GM18867 (cell line): Measurements from ENCODE around the gene CDH23.

Experiments used
- ATAC-seq: cut with Tn5 transposase; IDR thresholded peaks from one replicate; pipeline ENCODE4 v1.9.1; 2021; ENCODE audit warnings: mild to moderate bottlenecking, moderate library complexity; ENCODE audit not compliant: unreplicated experiment

CDH23 gene

DNA sequence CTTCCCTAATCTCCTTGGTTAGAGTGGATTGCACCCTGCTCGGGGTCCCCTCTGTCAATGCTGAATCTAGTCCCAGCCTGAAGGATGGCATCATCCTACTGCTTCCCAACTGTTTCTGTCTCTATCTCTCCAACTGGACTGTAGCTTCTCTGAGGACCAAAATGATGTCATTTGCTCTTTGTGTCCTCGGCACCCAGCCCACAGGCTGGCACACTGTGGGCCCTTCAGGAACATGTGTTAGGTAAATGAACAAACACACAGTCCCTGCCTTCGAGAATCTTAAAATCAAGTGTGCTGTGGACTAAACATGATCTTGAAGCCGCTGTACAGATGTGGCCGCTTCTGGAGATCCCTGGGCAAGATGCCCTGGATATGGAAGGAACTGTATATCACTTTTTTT is 5.0 kb upstream of the CDH23 start:
- ATAC-seq = no peak

DNA sequence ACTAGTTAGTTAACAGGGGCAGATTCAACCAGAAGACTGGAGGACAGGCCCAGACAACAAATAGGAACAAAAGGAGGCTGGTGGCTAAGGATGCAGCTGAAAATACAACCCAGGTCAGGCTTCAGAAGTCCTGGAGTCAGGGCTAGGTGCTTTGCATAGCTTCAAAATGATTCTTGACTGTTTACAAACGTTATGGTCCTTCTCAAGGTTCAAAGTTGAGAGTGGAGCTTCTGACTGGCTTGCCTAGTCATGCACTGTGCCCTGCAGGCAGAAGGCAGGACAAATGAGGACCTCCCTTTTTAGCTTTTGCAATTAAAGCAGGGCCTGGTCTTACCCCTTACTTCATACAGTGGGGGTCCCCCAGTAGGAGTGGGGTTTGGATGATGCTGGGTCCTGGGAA is 4.4 kb upstream of the CDH23 start:
- ATAC-seq = no peak

- no peak for ATAC-seq
Observed at GRCh38 chr10:71392791-71393781, 3.6 kb upstream of the CDH23 start.

DNA sequence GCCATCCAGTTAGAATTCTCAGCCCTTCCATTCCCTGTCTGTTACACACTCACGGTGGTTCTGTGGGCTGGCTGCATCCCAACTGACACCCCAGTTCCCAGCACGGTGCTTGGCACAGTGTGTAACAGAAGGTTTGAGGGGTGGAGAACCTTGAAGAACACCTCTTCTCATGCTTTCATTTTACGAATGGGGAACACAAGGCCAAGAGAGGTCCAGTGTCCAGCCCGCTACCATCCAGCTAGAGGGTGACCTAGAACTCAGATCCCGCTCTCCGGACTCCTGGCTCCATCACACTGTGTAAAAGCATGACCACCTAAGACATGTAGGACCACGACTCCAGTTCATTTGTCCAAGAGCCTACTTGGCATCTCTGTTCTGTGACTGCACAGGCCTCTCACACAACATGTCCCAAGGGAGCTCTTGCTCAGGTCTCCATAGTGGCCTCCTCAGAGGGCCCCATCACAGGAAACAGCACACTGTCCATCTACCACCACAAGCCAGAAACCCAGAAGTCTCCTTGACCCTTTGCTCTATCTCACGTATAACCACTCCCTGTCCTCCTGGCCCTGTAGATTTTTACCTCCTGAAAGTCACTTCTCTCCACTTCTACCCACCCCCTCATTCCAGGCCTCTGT is 2.8 kb upstream of the CDH23 start:
- no peak for ATAC-seq

DNA sequence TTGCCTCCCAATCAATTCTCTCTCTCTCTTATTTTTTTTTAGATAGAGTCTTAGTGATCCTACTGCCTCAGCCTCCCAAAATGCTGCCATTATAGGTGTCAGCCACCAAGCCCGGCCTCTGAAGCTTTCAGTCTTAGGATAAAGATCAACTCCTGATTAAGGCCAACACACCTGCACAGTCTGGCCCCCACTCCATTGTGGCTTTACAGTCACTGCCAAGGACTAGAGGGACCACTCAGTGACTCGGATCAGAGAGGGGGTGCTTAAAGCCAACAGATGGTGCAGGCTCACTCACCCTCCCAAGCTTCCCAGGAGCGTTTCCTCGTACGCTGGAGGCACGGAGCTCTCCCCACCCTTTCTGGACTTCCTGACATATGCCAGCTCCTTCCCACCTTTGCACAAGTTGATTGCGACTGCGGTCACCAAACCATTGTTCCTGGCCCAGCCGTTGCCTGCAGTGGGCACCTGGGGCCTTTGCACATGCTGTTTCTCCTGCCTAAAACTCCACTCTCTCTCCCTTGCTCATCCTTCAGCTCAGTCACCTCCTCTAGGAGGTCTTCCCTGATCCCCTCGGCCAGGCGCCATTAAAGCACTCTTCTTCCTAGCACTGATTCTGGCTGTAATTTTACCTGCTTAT is 1.7 kb upstream of the CDH23 start:
- no peak for ATAC-seq

DNA sequence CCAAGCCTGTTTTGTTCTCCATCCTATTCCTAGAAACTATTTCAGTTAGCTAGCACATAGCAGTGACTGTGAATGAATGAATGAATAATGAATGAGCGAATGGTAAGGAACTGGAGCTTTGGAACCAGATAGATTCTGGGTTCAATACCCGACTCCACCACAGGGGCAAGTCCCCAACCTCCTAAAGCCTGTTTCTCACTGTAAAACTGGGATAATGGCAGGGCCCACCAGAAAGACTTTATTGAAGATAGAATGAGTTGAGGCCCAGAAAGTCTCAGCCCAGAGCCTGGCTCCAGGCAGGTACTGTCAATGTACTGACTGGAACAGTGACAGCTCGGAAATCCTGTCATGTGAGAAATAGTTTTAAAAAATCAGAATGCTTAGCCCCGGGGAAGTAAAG is 1.1 kb upstream of the CDH23 start:
- no peak for ATAC-seq

- ATAC-seq = no peak
Observed at GRCh38 chr10:71396084-71396710, 523 bp upstream of the CDH23 start.

GRCh38 chr10:71397296-71398212 is 834 bp downstream of the CDH23 start:
- ATAC-seq = no peak

- no peak for ATAC-seq
Observed at GRCh38 chr10:71398976-71399375, 2.3 kb downstream of the CDH23 start.

- ATAC-seq = no peak
Observed at GRCh38 chr10:71399946-71400345, 3.2 kb downstream of the CDH23 start.

GRCh38 chr10:71401056-71401455 is 4.3 kb downstream of the CDH23 start:
- no peak for ATAC-seq

GRCh38 chr10:71402005-71402404 is 5.3 kb downstream of the CDH23 start:
- no peak for ATAC-seq

DNA sequence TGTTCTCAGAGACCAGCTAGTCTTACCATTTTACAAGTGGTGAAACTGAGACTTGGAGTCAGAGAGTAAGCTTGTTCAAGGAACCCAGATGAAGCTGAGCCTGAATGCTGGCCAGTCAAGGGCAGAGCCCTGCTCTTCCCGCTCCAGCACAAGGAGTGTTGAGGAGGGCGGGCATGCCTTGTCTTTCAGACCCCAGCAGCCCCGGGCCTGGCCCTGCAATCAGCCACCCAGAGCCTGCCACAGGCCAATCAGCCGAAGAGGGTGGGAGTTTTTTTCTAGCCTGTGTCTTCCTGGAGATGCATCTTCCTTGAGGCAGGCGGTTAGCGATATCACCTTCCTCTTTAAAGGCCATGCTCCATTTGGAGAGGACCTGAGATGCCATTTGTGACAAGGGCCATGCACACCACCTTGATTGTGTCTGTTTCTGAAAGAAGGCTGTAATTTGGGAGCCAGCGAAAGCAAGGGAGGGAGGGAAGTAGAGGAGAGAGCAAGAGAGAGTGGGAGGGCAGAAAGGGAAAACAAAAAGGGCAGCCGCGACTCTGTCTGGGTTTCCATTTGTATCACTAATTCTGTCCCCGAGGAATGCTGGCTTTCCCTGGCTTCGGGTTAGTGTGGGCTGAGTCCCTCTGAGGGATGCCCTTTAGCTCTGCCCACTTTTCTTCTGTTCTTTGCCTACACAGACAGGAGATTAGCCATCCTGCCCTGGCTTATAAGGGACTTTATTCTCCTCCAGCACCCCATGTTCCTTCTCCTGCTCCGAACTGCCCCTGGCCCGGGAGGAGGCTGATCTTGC is 8.0 kb downstream of the CDH23 start:
- no peak for ATAC-seq

DNA sequence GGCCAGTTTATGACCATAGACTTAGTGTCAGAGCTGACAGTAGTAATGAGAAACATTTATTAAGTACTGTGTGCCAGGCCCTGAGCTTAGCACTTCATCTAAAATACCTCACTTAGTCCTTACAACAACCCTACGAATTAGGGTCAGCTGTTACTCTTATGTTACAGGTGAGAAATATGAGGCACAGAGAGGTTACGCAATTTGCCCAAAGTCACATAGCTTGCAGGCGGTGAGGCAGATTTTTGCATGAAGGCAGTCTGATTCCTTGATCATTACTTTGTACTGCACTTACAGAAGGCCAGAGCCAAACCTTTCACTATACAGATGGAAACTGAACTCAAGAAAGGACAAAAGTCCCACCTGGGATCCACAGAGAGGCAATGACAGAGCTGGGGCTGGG is 10.2 kb downstream of the CDH23 start:
- no peak for ATAC-seq

- no peak for ATAC-seq
Observed at GRCh38 chr10:71408436-71409225, 11.9 kb downstream of the CDH23 start.

DNA sequence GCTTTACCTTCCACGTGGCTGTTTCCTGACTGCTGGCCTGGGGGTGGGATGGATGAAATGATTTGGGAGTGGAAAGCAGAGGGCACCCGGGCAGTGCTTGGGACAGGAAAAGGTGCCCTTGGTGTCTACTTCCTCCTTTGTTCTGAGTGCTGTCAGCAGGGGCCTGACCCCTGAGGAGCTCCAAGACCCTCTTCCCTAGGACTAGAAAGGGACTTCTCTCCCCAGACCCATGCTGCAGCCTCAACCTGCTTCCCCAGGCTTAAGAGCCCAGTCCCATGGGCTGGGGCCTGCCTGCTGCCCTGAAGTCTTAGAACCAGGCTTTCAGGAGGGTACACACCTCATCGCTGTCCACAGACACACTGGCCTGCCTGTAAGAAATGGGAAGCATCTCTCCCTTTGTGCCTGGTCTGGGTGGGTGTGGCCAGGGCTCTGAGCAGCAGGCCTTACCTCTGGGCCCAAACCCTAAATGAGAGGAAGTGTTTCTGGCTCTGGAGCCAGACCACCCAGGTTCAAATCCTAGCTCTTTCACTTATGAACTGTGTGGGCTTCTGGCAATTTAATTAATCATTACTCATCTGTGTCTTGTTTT is 12.9 kb downstream of the CDH23 start:
- no peak for ATAC-seq

- no peak for ATAC-seq
Observed at GRCh38 chr10:71413581-71413980, 16.9 kb downstream of the CDH23 start.

DNA sequence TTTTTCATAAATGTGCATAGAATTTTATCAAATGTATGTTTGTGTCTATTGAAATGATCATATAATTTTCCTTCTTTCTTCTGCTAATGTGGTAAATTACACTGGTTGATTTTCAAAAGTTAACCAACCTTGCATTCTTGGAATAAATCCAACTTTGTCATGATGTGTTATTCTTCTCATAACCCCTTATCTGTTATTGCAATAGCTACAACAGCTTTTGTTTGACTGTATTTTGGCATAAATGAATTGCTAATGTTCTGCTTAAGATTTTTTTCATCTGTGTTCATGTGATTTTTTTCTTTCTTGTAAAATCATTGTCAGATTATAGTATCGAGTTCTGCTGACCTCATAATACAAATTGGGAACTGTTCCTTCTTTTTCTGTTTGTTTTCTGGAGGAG is 17.6 kb downstream of the CDH23 start:
- ATAC-seq = no peak
